Activated gamma-delta T cell (primary cell): ENCODE measurements around the gene PLEKHM2.
"Not testable (repeated sequence)": the region's sequence is repeated elsewhere in the genome, so short reads cannot be mapped to it uniquely, and the experiment has no call there.

ENCODE experiments used
- DNase-seq: peaks from one replicate; lab custom pipeline; 2025; lab: John Stamatoyannopoulos, UW

PLEKHM2 gene

GRCh38 chr1:15676688-15677661 lies 7.1 kb upstream of the PLEKHM2 start:
- DNase-seq, result no peak

- DNase-seq, result no peak
These were observed 5.5 kb upstream of the PLEKHM2 start for GRCh38 chr1:15678578-15678977.

GRCh38 chr1:15680131-15680530 lies 4.0 kb upstream of the PLEKHM2 start:
- no peak for DNase-seq

GRCh38 chr1:15680561-15681348 lies 3.4 kb upstream of the PLEKHM2 start:
- DNase-seq, result no peak

- no peak for DNase-seq
These were observed 2.5 kb upstream of the PLEKHM2 start for GRCh38 chr1:15681349-15682292.

- DNase-seq, result no peak
These were observed 1.2 kb upstream of the PLEKHM2 start for GRCh38 chr1:15682936-15683341.

GRCh38 chr1:15683345-15684039 lies 628 bp upstream of the PLEKHM2 start:
- DNase-seq, result no peak

- no peak for DNase-seq
These were observed 560 bp downstream of the PLEKHM2 start for GRCh38 chr1:15684468-15685291.

GRCh38 chr1:15685820-15686219 lies 1.7 kb downstream of the PLEKHM2 start:
- no peak for DNase-seq

- no peak for DNase-seq
These were observed 3.3 kb downstream of the PLEKHM2 start for GRCh38 chr1:15687446-15687845.

GRCh38 chr1:15690317-15690716 lies 6.2 kb downstream of the PLEKHM2 start:
- no peak for DNase-seq

- DNase-seq, result no peak
These were observed 7.4 kb downstream of the PLEKHM2 start for GRCh38 chr1:15691434-15692032.

GRCh38 chr1:15692121-15692682 lies 8.1 kb downstream of the PLEKHM2 start:
- no peak for DNase-seq

- DNase-seq, result no peak
These were observed 9.3 kb downstream of the PLEKHM2 start for GRCh38 chr1:15693371-15693770.

GRCh38 chr1:15696956-15697521 lies 12.9 kb downstream of the PLEKHM2 start:
- no peak for DNase-seq

GRCh38 chr1:15698201-15698600 lies 14.1 kb downstream of the PLEKHM2 start:
- DNase-seq, result no peak

- not testable (repeated sequence) for DNase-seq
These were observed 15.2 kb downstream of the PLEKHM2 start for GRCh38 chr1:15699321-15699720.

GRCh38 chr1:15700508-15700907 lies 16.4 kb downstream of the PLEKHM2 start:
- no peak for DNase-seq

- no peak for DNase-seq
These were observed 17.7 kb downstream of the PLEKHM2 start for GRCh38 chr1:15701784-15702183.
